Epithelial cell of umbilical artery (primary cell): Measurements from ENCODE around the gene UNC50. TPM values are rescaled to one million over a fixed set of nuclear protein-coding genes. Genes with fewer than 3 reads are reported as not detected.

Source experiments
- total RNA-seq: library from RNA; depleted of rRNA; stranded (reverse); fragments of >200 nt; gene quantifications from 2 replicates; pipeline ENCODE4 v1.2.3, GENCODE V29; 2014

UNC50 gene, protein sequence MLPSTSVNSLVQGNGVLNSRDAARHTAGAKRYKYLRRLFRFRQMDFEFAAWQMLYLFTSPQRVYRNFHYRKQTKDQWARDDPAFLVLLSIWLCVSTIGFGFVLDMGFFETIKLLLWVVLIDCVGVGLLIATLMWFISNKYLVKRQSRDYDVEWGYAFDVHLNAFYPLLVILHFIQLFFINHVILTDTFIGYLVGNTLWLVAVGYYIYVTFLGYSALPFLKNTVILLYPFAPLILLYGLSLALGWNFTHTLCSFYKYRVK
- 51.0 and 55.8 TPM in 2 replicates for total RNA-seq

DNA sequence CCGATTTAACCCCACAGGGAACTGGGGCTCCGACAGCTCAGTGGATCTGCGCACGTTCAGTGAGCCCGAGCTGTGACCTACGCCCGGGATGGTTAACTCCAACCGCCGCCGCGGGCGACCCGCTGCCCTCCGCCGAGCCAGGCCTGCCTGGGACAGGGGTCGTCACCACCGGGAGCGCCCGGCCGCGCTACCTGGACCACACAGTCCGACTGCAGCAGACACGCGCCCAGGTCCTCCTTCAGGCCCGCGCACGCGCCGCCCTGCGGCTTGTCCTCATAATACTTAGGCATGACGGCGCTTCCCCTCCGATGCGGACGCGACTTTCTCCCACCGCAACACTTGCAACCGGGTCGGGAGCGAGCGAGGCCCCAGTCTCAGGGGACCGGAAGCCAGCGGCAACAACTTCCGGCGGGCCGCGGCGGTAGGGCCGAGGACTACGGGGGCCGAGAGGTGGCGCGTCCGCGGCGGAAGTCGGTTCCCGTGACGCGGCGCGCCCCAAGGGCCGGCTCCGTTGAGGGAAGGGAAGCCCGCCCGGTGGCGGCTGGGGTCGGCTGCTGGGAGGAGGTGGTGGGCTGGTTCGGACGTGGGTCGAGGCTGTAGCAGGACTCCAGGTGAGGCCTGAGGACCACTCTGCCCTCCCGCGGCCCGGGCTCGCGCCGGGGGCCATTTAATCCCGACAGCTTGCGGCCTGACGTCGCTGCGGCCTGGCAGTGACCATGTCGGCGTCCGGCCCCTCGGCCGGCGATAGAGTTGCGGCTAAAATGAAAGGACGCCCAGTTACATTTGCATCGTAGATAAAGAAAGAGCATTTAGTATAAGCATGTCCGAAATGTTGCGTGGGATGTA is at the start of gene UNC50, which contains the start of gene COA5:
Gene UNC50 (plus strand): TSS at position 474 of the 846 bp plus-strand sequence. CDS start 1,171 bp downstream, outside the sequence.
Gene COA5 (minus strand): TSS at position 397 of the 846 bp plus-strand sequence. CDS start 107 bp downstream, at position 290.

Other genes with a start within 250 kb of the UNC50 start
- gene INPP4A, start 163.7 kb upstream of the UNC50 start, total RNA-seq: 19.5 and 25.0 TPM in 2 replicates
- gene COA5, start 77 bp upstream of the UNC50 start, total RNA-seq: 19.5 and 40.9 TPM in 2 replicates
- gene MGAT4A, start 122.5 kb downstream of the UNC50 start, total RNA-seq: 84.5 and 86.7 TPM in 2 replicates